GM12891 (cell line): ENCODE measurements around the gene HLCS.

Experiments
- PAX5 ChIP-seq: IDR thresholded peaks from 2 replicates; pipeline ENCODE4 v1.6.1; 2011; ENCODE audit warnings: low read length, moderate library complexity, mild to moderate bottlenecking; ENCODE audit not compliant: insufficient read depth, severe bottlenecking
- POLR2A ChIP-seq: IDR thresholded peaks from 2 replicates; pipeline ENCODE4 v1.6.1; 2011; ENCODE audit warnings: low read depth, low read length, control low read depth
- POLR2AphosphoS5 ChIP-seq: IDR thresholded peaks from 2 replicates; pipeline ENCODE4 v1.6.1; 2011; ENCODE audit warnings: low read depth, low read length, control low read depth
- POU2F2 ChIP-seq: IDR thresholded peaks from 2 replicates; pipeline ENCODE4 v1.6.1; 2011; ENCODE audit warnings: low read depth, mild to moderate bottlenecking, control low read depth, low read length, moderate library complexity
- SPI1 ChIP-seq: IDR thresholded peaks from 2 replicates; pipeline ENCODE4 v1.6.1; 2011; ENCODE audit warnings: low read depth, low read length, control low read depth
- TAF1 ChIP-seq: IDR thresholded peaks from 2 replicates; pipeline ENCODE4 v1.6.1; 2011; ENCODE audit warnings: low read depth, low read length, control low read depth

- no peak for TF ChIP-seq POLR2AphosphoS5
- no peak for TF ChIP-seq SPI1
- TF ChIP-seq POLR2A, result no peak
- TF ChIP-seq TAF1, result no peak
- TF ChIP-seq PAX5, result no peak
- no peak for TF ChIP-seq POU2F2
Measured at GRCh38 chr21:36768496-36768895, 198.0 kb downstream of the HLCS start.
